NCI-H69 (cell line): ENCODE measurements around the gene LZTS2.

Experiments used
- DNase-seq: peaks from one replicate; lab custom pipeline; 2025; lab: John Stamatoyannopoulos, UW

Gene LZTS2

DNA sequence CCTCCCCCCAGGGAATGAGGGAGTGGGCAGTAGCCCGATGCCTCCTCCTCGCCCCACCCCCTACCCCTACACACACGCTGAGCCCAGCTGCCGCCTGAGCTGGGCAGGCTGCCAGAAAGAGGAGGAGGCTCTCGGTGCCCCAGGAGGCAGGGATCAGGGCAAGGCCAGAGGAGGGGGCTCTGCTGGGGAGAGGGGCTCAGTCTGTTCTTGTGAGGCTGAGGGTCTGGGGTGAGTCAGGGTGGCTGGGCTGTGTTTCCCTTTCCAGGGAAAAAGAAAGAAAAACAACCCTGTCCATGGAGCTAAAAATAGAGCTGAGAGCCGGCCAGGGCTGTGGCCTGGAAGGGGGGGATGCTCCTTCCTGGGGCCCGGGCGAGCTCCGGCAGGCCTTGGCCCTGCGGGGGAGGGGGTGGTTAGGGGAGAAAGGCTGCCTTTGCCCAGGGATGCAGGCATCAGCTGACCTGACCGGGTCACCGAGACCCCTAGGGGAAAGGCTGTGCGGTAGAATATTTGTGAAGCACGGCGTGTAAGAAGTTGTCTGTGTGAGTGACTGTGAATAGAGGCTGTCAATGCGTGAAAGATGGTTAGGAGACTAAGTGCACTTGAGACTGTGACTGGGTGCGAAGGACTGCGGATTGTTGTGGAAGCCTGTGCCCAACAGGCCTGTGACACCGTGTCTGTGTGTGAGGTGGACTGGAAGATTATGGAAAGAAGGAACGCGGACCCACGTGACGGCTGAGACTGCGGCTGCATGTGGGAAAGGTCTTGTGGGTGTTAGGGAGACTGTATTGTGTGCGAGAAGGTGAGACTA, 1.2 kb upstream of the LZTS2 start:
- peak; percentile 94 for DNase-seq

DNA sequence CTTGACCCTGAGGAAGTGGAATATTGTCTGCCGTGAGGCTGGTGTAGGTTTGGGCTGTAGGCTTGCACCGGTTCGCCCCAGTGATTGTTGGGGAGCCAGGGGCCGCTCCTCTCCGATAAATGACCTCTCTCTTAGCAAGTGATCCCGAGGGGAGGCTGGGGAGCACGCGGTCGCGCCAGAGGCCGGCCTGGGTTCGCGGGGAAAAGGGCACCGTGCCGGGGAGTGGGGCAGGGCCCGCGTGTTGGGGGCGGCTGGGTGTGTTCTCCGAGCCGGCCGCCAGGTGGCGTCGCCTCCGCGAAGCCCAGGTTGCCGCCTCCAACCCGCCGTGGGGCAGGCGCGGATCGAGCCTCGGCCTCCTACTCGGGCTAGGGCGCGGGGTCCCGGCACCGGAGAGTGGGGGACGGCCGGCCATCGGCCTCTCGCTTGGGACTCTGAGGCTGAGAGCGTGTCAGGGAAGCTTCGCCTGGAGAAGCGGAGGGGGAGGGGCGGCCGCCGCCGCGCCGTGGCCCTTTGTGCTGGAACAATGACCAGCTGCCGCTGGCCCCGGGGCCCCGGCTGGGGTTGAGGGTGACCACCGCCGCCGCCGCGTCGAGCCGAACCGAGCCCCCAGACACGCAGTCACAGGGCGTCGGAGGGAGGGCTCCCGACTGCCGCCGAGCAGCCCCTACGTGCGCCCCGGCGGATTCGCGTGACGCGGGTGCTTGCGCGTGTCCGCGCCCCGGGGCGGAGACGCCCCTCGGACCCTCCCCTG, 442 bp upstream of the LZTS2 start:
- peak; percentile 75 for DNase-seq

DNA sequence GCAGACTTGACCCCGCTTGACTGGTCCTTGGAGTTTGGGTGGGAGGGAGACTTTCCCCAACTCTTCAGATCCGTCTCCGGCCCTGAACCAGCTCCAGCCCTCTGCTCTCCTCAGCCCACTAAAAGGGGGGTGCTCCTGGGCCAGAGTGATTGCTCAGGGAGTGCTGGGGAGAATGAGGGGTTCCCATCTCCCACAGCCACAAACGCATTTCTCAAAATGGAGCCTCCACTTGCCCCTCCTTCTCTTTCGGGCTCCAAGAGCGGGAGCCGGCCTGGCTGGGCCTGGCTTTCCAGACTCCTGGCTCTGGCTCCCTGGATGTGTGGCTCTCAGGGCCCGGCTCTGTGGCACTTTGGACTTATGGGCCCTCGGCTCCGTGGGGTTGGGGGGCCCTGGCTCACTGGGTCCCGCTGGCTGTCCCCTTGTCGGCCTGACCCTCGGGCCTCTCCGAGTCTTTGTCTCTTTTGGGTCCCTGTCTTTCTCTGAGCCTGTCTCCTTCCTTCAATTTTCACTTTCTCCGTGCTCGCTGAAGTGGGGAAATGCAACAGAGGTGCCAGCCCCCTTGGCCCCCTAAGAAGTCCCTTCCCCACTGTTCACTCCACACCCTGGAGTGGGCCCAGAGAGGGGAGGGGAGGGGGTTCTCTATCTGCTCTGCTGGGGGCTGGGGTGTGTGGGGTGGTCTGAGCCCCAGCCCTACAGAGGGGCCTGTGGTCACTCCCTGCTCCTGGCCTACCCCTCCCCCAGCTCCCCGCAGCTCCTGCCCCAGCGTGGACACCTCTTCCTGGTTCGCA, 713 bp downstream of the LZTS2 start:
- DNase-seq = no peak

DNA sequence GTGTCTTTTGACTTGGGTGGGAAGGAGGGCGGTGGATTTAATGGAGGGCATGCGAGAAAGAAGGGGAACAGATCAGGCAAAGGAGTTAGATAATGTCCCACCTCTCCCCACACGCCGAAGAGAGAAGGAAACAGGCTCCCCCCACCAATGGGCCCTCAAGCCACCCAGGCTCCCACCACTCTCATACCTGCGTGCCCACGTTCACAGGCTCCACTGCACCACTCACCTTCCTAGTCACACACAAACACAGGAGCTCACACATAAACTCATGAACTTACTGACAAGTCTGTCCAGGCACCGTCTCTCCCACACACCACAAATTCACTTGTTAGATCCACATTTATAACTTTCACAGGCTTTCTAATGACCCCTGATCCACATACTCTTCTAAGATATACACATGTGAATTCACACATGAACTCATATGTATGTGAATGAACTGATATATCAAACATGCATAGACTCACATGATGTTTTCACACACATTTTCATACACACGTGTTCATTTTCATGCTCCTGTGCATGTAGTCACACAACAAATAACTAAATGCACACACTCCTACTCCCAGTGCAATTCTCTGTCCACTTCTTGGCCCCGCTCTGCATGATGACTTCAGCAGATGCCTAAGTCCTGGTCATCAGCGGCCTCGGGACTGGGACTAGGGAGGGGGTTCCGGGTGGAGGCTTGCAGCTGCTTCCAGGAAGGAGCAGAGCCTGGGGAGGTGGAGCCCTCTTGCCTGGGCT, 1.5 kb downstream of the LZTS2 start:
- no peak for DNase-seq

DNA sequence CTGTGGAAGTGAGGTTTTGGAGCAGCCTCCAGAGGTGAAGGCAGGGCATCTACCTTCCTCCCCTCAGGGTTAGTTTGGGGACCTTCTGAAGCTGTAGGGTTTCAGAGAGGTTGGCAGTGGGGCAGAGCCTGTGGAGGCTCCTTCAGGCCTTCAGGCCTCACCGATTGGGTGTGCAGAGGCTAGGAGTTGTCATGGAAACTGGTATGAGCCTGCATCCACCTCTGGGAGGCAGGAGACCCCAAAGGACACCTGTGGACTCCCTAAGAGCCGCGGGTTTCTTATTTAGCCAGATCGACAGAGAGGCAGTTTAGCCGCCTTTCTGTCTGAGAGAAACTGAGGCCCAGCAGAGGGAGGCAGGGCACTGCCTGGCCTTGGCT, 2.0 kb downstream of the LZTS2 start:
- no peak for DNase-seq

DNA sequence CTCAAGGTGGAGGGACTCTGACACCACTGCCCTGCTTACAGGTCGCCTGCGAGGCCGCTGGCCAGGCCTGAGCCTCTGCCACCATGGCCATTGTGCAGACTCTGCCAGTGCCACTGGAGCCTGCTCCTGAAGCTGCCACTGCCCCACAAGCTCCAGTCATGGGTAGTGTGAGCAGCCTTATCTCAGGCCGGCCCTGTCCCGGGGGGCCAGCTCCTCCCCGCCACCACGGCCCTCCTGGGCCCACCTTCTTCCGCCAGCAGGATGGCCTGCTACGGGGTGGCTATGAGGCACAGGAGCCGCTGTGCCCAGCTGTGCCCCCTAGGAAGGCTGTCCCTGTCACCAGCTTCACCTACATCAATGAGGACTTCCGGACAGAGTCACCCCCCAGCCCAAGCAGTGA, 2.8 kb downstream of the LZTS2 start:
- no peak for DNase-seq

DNA sequence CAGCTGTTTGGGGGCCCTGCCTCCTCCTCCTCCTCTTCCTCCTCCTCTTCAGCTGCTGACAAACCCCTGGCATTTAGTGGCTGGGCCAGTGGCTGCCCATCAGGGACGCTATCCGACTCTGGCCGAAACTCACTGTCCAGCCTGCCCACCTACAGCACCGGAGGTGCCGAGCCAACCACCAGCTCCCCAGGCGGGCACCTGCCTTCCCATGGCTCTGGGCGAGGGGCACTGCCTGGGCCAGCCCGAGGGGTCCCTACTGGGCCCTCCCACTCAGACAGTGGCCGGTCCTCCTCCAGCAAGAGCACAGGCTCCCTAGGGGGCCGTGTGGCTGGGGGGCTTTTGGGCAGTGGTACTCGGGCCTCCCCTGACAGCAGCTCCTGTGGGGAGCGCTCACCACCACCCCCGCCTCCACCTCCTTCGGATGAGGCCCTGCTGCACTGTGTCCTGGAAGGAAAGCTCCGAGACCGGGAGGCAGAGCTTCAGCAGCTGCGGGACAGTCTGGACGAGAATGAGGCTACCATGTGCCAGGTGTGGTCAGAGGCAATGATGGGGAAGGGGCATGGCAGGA, 4.1 kb downstream of the LZTS2 start:
- DNase-seq = no peak

- no peak for DNase-seq
Measured at GRCh38 chr10:101005361-101005760, 5.8 kb downstream of the LZTS2 start.

DNA sequence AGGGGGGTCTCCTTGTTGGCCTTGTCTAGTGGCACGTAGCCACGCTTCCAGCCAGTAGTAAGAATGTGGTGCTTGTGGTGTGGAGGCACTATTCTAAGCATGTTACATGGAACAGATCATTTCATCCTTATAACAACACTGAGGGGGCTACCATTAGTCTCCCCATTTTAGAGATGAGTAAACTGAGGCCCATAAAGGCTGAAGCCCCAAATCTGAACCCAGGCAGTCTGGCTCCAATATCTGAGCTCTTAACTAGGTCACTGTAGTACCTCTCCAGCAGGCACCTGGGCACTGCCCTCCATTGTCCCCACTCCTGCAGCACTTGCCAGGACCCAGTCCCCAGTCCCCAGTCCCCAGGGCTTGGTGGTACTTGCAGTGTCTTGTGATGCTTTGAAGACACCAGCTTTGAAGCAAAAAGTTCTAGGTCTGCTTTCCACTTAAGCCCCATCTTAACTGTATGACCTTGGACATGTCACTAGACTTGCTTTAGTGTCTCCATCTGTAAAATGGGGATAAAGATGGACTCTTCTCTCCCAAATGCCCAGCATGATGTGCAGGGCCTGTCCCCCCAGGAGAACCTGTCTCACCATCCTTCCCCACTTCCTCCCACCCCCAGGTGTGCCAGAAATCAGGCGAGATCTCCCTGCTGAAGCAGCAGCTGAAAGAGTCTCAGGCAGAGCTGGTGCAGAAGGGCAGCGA, 6.4 kb downstream of the LZTS2 start:
- DNase-seq = no peak

DNA sequence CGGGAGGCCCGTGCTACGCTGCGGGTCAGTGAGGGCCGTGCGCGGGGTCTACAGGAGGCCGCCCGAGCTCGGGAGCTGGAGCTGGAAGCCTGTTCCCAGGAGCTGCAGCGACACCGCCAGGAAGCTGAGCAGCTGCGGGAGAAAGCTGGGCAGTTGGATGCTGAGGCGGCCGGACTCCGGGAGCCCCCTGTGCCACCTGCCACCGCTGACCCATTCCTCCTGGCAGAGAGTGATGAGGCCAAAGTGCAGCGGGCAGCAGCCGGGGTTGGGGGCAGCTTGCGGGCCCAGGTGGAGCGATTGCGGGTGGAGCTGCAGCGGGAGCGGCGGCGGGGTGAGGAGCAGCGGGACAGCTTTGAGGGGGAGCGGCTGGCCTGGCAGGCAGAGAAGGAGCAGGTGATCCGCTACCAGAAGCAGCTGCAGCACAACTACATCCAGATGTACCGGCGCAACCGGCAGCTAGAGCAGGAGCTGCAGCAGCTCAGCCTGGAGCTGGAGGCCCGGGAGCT, 7.0 kb downstream of the LZTS2 start:
- DNase-seq = no peak

GRCh38 chr10:101007099-101007711, 7.6 kb downstream of the LZTS2 start:
- DNase-seq = no peak

DNA sequence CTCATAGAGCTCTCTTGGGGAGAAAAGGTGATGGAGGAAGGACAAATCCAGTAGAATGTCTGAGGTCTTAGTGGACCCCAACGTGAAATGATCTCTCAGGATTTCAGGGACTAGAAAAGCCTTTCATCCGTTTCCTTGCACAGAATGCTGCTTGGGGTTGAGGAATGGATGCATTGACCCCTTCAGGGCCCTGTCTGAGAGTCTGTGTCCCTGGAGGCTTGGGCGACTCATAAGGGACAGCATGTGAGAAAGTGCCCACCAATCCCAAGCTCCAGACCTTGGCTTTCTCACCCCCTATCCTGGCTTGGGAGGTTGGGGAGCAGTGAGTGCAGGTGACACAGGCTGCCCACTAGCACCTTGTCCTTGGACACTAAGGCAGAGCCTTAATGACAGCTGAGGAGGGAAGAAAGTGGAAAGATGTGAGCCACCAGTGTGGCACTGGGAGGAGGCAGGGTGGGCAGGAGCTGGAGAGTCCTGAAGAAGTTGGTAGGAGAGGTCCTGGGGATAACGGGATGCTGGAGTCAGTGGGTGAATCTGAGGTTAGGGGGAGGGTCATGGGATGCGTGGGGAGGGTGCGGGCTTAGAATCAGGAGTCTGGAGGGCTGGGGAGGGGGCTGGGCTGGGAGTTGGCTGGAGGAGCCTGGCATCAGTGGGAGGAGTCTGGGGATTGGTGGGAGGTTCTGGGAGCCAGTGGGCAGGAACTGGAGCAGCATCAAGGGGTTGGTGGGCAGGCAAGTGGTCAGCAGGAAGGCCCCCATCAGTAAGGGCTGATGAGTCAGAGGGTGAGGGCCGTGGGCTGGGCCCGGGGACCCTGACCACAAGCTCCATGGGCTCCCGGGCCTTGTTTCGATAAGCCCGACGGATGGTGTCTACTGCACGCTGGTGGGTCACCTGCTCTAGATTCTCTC, 8.6 kb downstream of the LZTS2 start:
- DNase-seq = no peak

GRCh38 chr10:101008823-101009423, 9.3 kb downstream of the LZTS2 start:
- DNase-seq = no peak

DNA sequence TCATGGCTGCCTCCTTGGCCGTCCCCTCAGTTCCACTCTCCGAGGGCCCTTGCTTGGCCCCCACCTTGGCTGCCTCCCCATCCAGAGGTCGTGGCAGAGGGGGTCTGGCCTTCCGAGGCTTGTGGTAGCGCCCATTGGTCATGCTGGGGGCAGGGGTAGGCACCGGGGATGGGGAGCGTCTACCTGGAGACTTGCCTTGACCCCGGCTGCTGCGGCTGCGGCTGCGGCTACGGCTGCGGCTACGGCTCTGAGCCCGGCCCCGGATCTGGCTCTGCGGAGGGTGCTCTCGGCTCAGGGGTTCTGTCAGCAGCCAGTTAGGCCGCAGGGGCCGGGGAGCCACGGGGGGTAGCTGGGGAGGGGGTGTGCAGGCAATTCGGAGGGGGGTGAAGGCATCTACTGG, 10.7 kb downstream of the LZTS2 start:
- DNase-seq = no peak

DNA sequence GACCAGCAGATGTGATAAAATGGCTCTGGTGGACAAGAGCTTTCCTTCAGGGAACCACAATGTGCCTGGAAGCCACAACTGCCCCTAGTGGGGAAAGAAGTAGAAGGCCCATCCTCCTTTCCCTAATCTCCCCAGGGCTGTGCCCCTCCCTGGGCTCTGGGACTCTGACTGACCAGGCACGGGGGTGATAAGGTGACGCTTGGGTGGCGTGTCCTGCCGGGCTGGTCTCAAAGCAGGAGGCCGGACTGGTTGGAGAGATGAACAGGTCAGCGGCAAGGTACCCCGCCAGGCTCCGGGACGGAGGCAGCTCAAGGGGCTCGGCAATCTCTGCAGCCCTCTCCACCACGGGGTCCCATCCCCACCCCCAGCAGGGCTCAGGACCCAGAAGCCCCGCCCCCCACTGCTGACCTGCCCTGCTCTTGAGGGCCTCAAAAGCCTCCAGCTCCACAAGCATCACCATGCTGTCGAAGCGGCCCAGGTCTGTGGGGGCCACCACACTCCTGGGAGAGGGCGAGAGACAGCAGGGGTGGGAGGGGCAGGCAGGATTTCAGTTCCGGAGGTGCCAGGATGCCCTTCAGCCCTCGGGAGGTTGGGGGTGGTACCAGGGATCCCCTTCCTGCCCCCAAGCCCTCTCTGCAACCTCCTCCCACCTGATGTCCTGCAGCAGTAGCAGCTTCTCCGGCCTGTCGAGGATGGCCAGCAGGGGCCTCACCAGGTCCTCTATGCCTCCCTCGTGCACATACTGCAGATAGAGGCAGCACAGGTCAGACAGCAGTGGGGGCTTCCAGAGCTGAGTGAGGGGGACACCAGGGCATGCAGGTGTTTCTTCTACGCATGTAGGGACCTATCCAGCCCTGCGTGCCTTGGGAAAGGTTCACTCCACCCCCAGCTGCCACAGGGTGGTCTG, 12.2 kb downstream of the LZTS2 start:
- DNase-seq = peak; percentile 9

DNA sequence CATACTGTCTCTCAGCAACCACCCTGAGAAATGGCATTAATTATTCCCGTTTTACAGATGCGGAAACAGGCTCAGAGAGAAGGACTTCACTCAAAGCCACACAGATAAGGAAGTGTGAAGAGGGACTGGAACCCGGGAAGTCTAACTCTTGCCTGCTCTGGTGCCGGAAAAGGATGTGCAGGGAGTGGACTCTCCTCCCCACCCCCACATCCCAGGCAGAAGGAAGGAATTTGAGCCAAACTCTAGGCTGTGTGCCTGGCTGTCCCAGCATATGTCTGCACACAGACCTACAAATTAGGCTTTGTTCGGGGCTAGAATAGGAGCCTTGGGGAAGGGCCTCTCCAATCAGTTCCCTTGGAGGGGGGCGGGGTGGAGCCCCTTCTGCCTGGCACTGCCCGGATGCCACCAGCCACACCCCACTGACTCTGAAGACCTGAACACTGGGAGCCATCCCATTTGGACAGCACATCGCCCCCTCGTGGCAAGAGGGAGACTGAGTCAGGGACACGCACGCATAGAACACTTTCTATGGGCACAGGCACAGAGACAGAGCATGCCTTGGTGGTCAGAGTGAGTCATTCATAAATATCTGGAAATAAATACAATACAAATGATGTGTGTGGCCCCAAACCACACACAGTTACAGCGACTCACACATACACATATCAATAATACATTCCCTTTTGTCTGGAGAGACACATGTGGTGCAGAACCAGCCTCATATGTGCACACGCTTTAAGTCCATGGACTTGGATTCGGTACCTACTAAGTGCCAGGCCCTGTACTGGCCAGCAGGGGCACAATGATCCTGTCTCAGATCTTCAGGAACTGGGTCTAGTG, 13.1 kb downstream of the LZTS2 start:
- DNase-seq = peak; percentile 84

DNA sequence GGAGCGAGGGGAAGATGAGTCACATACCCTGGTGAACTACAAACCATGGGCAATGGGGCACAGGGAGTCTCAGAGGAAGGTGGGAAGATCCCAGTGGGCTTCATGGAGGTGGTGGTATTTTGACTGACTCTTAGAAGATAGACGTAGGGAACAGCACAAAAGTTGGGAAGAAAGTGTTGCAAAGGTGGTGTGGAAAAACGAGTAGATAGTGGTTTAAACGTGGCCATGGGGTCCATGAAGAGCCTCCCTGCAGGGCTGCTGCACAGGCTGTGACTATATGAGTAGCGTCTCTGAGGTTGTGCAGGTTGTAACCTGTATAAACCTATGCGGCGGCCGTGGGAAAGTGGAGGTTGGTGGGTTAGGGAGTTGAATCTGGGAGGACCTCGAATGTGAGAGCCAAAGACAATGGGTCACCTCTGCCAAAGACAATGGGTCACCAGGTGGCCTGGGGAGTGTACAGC, 13.8 kb downstream of the LZTS2 start:
- no peak for DNase-seq
